ENCODE results near the gene IPO5. TPM values are rescaled to one million over a fixed set of nuclear protein-coding genes. Genes with fewer than 3 reads are reported as not detected.
A peak's percentile ranks its signal among the peaks of the same experiment; 100 is the strongest.

IPO5 gene
- total RNA-seq, 1 experiment from 2014 or later: 342 TPM

GRCh38 chr13:97975280-97975847, 21.9 kb downstream of the IPO5 start:
- Histone ChIP-seq H3K23me2 (ENCODE audit: insufficient read length, low read depth, low read length, poor library complexity, severe bottlenecking) (peaks cover 15% of the 10 kb centered on the region), H2BK15ac (ENCODE audit: low read depth, low read length) (no peak overlapping the region), H3K4me1 (ENCODE audit: insufficient read depth, low read length) (no peaks in the 10 kb centered on the region), H3K79me1 (ENCODE audit: insufficient read depth, low read depth, low read length, poor library complexity, severe bottlenecking) (no peaks in the 10 kb centered on the region), H2AK5ac (ENCODE audit: insufficient read length, low read length) (no peak overlapping the region), H3K4me2 (ENCODE audit: insufficient read depth, insufficient read length, low read length) (peak overlapping the region; percentile 59), H3K27ac (ENCODE audit: insufficient read length, low read depth, low read length) (peak overlapping the region; percentile 40), H3K56ac (ENCODE audit: insufficient read length, low read depth, low read length) (no peak overlapping the region), H3K18ac (ENCODE audit: insufficient read length, low read depth, low read length) (peak overlapping the region; percentile 35), H4K8ac (replicated peaks; ENCODE audit: insufficient read length, low read depth, low read length) (no peak overlapping the region), H2AFZ (ENCODE audit: low read length) (no peak overlapping the region), H3K23ac (ENCODE audit: insufficient read length, low read depth, low read length) (no peak overlapping the region), H2BK12ac (ENCODE audit: insufficient read length, low read depth, low read length) (no peak overlapping the region), H4K20me1 (ENCODE audit: control insufficient read depth, insufficient read depth, insufficient read length) (no peaks in the 10 kb centered on the region), H2BK5ac (ENCODE audit: insufficient read length, low read length) (no peak overlapping the region), H3T11ph (ENCODE audit: low read length) (no peak overlapping the region), H3K27me3 (ENCODE audit: insufficient read depth, low read length) (no peaks in the 10 kb centered on the region), H4K5ac (ENCODE audit: insufficient read length, low read depth, low read length) (no peak overlapping the region), H3K4ac (ENCODE audit: low read depth, low read length) (no peak overlapping the region), H2BK120ac (ENCODE audit: low read depth, low read length, poor library complexity, severe bottlenecking) (no peak overlapping the region), H3K79me2 (ENCODE audit: insufficient read depth, low read length) (peaks cover 22% of the 10 kb centered on the region; the same call in 1 of the 2 replicates), H3K9me3 (ENCODE audit: control insufficient read depth, low read depth, low read length) (no peaks in the 10 kb centered on the region), H2BK20ac (ENCODE audit: low read depth, low read length, poor library complexity, severe bottlenecking) (no peak overlapping the region), H3K9ac (ENCODE audit: extremely low read depth, insufficient read length, low read length) (peak overlapping the region; percentile 50), H3K14ac (ENCODE audit: insufficient read depth, low read length) (peak overlapping the region; percentile 64), H4K91ac (ENCODE audit: insufficient read length, low read depth, low read length) (no peak overlapping the region)
- Mint-ChIP-seq H3K4me3 (peak overlapping the region; percentile 84 to 90), H3K4me1 (peaks cover 20 to 26% of the 10 kb centered on the region in 2 experiments), H3K36me3 (ENCODE audit: insufficient read depth in 1 of 3, low read depth in 3 of 3) (peaks cover 4 to 7% (median 4%) of the 10 kb centered on the region in 3 experiments; a peak in 5 of 7 replicates), H3K27me3 (ENCODE audit: low read depth) (no peaks in the 10 kb centered on the region), H3K9me3 (peaks cover 0 to 2% of the 10 kb centered on the region in 2 experiments; a peak in 1 of 5 replicates), H3K27ac (peak overlapping the region; percentile 98 to 99 (median 99))
- no CpG with 5 or more reads among the region's 20 CpGs for WGBS (ENCODE audit: extremely low coverage, insufficient read length, low lambda C conversion rate)
- no peak for TF ChIP-seq CTCF (conservative IDR thresholded peaks at IDR 0.05)
- DNase-seq: no peak

Data from H9 (cell line).